B cell (primary cell): Measurements from ENCODE around the gene SRRM2. TPM values are rescaled to one million over a fixed set of nuclear protein-coding genes. Genes with fewer than 3 reads are reported as not detected.

Experiments
- ATAC-seq: fragments of 200-7000 bp; cut with Tn5 transposase; one replicate; pipeline ENCODE4 v1.10.0; 2021; ENCODE audit warnings: low read depth, mild to moderate bottlenecking, moderate number of reproducible peaks, moderate library complexity
- CTCF ChIA-PET: fragments of 350-600 bp; sonication (Branson Sonifier 250); formaldehyde crosslinking; loops from one replicate; lab custom pipeline; 2021; ENCODE audit warnings: antibody characterized with exemption, inconsistent platforms; lab: Charles Lee
- POLR2A ChIA-PET: fragments of 350-600 bp; sonication (Branson Sonifier 250); formaldehyde crosslinking; loops from one replicate; lab custom pipeline; 2021; ENCODE audit warnings: antibody characterized with exemption; lab: Charles Lee
- DNase-seq: peaks from one replicate; pipeline ENCODE4 v3.0.0; 2013
- H2AFZ ChIP-seq: 2 replicates; pipeline ENCODE4 v1.6.1; 2012; ENCODE audit warnings: mild to moderate bottlenecking, low read depth, low read length; ENCODE audit not compliant: insufficient read depth, poor library complexity, severe bottlenecking
- H3K27ac ChIP-seq, 2 donors: 1 replicate in 1 of 2; 2 replicates in 1 of 2; pipeline ENCODE4 v1.5.1; 2012 to 2013; ENCODE audit warnings: low read length in 2 of 2, mild to moderate bottlenecking in 2 of 2, moderate library complexity in 1 of 2
- H3K27me3 ChIP-seq, 4 experiments: fragments of 200-600 bp in 1 of 4; sonication (generic) in 1 of 4; replicated peaks in 1 of 4; 1 replicate in 2 of 4; 2 replicates in 2 of 4; pipeline versions ENCODE4 v1.6.1 to v1.7.0; 2013 to 2016; ENCODE audit warnings: low read length in 3 of 4, mild to moderate bottlenecking in 2 of 4, mixed read lengths in 1 of 4, moderate library complexity in 1 of 4; ENCODE audit not compliant: insufficient read depth in 4 of 4, control insufficient read depth in 3 of 4; ENCODE audit errors: control extremely low read depth in 1 of 4
- H3K36me3 ChIP-seq, 2 experiments: replicated peaks in 1 of 2; 1 replicate in 1 of 2; 2 replicates in 1 of 2; pipeline versions ENCODE4 v1.6.1 to v1.7.1; 2013; ENCODE audit warnings: low read length in 1 of 2; ENCODE audit not compliant: insufficient read depth in 2 of 2, control insufficient read depth in 1 of 2; ENCODE audit errors: control extremely low read depth in 1 of 2, extremely low read depth in 1 of 2
- H3K4me1 ChIP-seq, 2 donors: fragments of 200-600 bp in 1 of 2; sonication (generic) in 1 of 2; 1 replicate in 1 of 2; 2 replicates in 1 of 2; pipeline versions ENCODE4 v1.5.1 to v1.6.1; 2013 to 2017; ENCODE audit warnings: low read length in 2 of 2; ENCODE audit not compliant: control insufficient read depth in 2 of 2, insufficient read depth in 2 of 2
- H3K4me2 ChIP-seq: replicated peaks from 2 replicates; pipeline ENCODE3; 2012; ENCODE audit warnings: mild to moderate bottlenecking, low read depth, low read length; ENCODE audit not compliant: poor library complexity, severe bottlenecking
- H3K4me3 ChIP-seq, 5 experiments: fragments of 200-600 bp in 1 of 5; sonication (generic) in 1 of 5; 1 replicate in 3 of 5; 2 replicates in 2 of 5; pipeline versions ENCODE4 v1.5.1 to v1.7.0; 2011 to 2016; ENCODE audit warnings: low read length in 4 of 5, mild to moderate bottlenecking in 4 of 5, low read depth in 2 of 5, control low read depth in 1 of 5, moderate library complexity in 1 of 5; ENCODE audit not compliant: insufficient read depth in 1 of 5; ENCODE audit errors: control extremely low read depth in 1 of 5, extremely low read depth in 1 of 5
- H3K79me2 ChIP-seq: fragments of 200-600 bp; sonication (generic); one replicate; pipeline ENCODE4 v1.6.0; 2016; ENCODE audit warnings: low read length; ENCODE audit not compliant: control insufficient read depth, insufficient read depth
- H3K9ac ChIP-seq: fragments of 200-600 bp; sonication (generic); 2 replicates; pipeline ENCODE4 v1.6.1; 2017; ENCODE audit warnings: mild to moderate bottlenecking, low read length, moderate library complexity
- H3K9me3 ChIP-seq, 3 donors: one replicate each; pipeline versions ENCODE4 v1.6.1 to v1.7.1; 2013; ENCODE audit warnings: low read length in 2 of 3; ENCODE audit not compliant: control insufficient read depth in 2 of 3, insufficient read depth in 1 of 3; ENCODE audit errors: control extremely low read depth in 1 of 3
- H4K20me1 ChIP-seq: 2 replicates; pipeline ENCODE4 v1.6.0; 2012; ENCODE audit warnings: mild to moderate bottlenecking, low read length; ENCODE audit not compliant: insufficient read depth, control insufficient read depth, poor library complexity, severe bottlenecking
- H3K27ac Mint-ChIP-seq: one replicate; pipeline ENCODE4 v1.8.0; 2021; ENCODE audit warnings: mixed read lengths
- H3K27me3 Mint-ChIP-seq: one replicate; pipeline ENCODE4 v1.8.0; 2021; ENCODE audit warnings: mixed read lengths
- H3K4me1 Mint-ChIP-seq: one replicate; pipeline ENCODE4 v1.8.0; 2021; ENCODE audit warnings: mixed read lengths
- H3K4me3 Mint-ChIP-seq: one replicate; pipeline ENCODE4 v1.8.0; 2021; ENCODE audit warnings: mixed read lengths
- H3K9me3 Mint-ChIP-seq: one replicate; pipeline ENCODE4 v1.8.0; 2022; ENCODE audit warnings: mixed read lengths; ENCODE audit not compliant: insufficient read depth
- EZH2 ChIP-seq: IDR thresholded peaks from 2 replicates; pipeline ENCODE4 v1.6.1; 2012; ENCODE audit warnings: borderline replicate concordance, low read depth, mild to moderate bottlenecking, moderate library complexity, low read length; ENCODE audit not compliant: insufficient read depth, poor library complexity, severe bottlenecking
- WGBS: methylation state at CpG from one replicate; pipeline ENCODE4 v1.1.5; 2013; ENCODE audit warnings: missing lambda C conversion rate; ENCODE audit not compliant: insufficient coverage; 5-methylcytosine and 5-hydroxymethylcytosine counted together
- intact Hi-C: fragments of 100-400 bp; cut with micrococcal nuclease; formaldehyde crosslinking; loops from one replicate; pipeline ENCODE4 v1.10.0; 2022
- polyA plus RNA-seq: library from polyadenylated mRNA; depleted of rRNA; stranded (reverse); fragments of >200 nt; gene quantifications from 2 replicates; pipeline ENCODE4 v1.2.3, GENCODE V29; 2012
- total RNA-seq, 2 donors: library from RNA; stranded (reverse); fragments of 120-200 nt in 1 of 2; gene quantifications; 1 replicate in 1 of 2; 2 replicates in 1 of 2; pipeline versions ENCODE4 v1.2.3 to v1.2.4, GENCODE V29; 2013 to 2022
- TF ChIP-seq, protein P1 (sequence below): fragments of 200-600 bp; IDR thresholded peaks from one replicate; pipeline ENCODE4 v1.8.0; 2022; ENCODE audit warnings: antibody characterized with exemption, mild to moderate bottlenecking

Gene SRRM2
- total and polyA plus RNA-seq, 2 donors (not counting 1 experiment from before 2014, with no cell fraction given), result 1,485 to 1,879 TPM

DNA sequence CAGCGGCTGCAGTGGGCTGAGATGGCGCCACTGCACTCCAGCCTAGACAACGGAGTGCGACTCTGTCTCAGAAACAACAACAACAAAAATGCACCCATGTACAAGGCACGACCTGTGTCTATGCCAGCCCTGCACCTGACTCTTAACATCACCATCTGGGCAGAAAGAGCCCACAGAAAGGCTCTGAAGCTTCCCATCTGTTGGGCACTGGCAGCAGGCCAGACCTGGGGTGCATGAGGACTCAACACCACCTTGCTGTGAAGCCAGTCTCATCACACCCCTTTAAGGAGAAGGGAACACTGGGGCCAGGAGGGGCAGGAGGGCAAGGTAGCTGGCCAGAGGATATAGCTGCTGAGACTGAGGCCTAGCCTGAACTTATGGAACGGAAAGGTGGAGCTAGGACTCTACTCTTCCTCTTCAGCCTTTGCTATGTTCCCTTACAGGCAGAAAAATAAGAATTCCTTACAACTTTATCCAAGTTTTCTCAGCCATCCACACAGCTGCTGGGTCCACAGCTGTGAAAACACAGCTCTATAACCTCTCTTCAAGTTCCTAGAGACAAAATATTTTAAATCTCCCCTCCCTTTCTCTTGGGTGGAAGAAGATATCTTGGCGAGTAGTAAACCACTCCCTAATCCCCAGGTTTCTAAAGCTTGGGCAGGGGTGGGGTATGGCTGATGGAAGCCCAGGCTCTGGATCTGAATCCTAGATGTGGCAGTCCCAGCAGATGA, 21.9 kb downstream of the SRRM2 start:
- ATAC-seq, result no peak
- Histone ChIP-seq H3K4me1 (peaks cover 17 to 28% of the 10 kb centered on the region in 2 donors), H4K20me1 (peaks cover 48% of the 10 kb centered on the region), H3K27me3 (no peaks in the 10 kb centered on the region), H3K79me2 (peaks cover 59% of the 10 kb centered on the region), H2AFZ (no peak overlapping the region), H3K9ac (no peak overlapping the region), H3K36me3 (peaks cover 0 to 47% of the 10 kb centered on the region in 2 experiments), H3K4me2 (no peak overlapping the region), H3K27ac (no peak overlapping the region), H3K4me3 (no peak overlapping the region), H3K9me3 (peaks cover 0 to 2% (median 0%) of the 10 kb centered on the region in 3 donors)
- H3K4me3 Mint-ChIP-seq, result no peak overlapping the region
- no peaks in the 10 kb centered on the region for H3K27me3 Mint-ChIP-seq
- no peaks in the 10 kb centered on the region for H3K9me3 Mint-ChIP-seq
- no peak overlapping the region for H3K27ac Mint-ChIP-seq
- peak; percentile 19 for DNase-seq
- ChIA-PET CTCF (no interaction called here), POLR2A (interaction anchor here (0.6 kb wide), 1 partner anchor 21 kb away, joined by 3 read pairs; no protein-coding TSS in a partner anchor)
- H3K4me1 Mint-ChIP-seq, result peaks cover 30% of the 10 kb centered on the region
- intact Hi-C loops, result loop anchor here (10.0 kb wide), 2 partner anchors 90 kb away; partner anchors contain the start of gene KCTD5
- 79% methylated on average over 6 of the region's 7 CpGs for WGBS
- TF ChIP-seq, protein P1, sequence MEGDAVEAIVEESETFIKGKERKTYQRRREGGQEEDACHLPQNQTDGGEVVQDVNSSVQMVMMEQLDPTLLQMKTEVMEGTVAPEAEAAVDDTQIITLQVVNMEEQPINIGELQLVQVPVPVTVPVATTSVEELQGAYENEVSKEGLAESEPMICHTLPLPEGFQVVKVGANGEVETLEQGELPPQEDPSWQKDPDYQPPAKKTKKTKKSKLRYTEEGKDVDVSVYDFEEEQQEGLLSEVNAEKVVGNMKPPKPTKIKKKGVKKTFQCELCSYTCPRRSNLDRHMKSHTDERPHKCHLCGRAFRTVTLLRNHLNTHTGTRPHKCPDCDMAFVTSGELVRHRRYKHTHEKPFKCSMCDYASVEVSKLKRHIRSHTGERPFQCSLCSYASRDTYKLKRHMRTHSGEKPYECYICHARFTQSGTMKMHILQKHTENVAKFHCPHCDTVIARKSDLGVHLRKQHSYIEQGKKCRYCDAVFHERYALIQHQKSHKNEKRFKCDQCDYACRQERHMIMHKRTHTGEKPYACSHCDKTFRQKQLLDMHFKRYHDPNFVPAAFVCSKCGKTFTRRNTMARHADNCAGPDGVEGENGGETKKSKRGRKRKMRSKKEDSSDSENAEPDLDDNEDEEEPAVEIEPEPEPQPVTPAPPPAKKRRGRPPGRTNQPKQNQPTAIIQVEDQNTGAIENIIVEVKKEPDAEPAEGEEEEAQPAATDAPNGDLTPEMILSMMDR, result no peak
- TF ChIP-seq EZH2, result no peak
